Mammary epithelial cell (primary cell): ENCODE results near the gene JPH3.

Experiments used
- EZH2 ChIP-seq: IDR thresholded peaks from 2 replicates; pipeline ENCODE4 v1.6.1; 2012; ENCODE audit warnings: low read length, inconsistent platforms, borderline replicate concordance
- TF ChIP-seq, protein P1 (sequence below), 2 donors: IDR thresholded peaks in 1 of 2; conservative IDR thresholded peaks in 1 of 2; 2 replicates each; pipeline ENCODE4 v1.5.1; 2011 to 2012; ENCODE audit warnings: inconsistent platforms in 2 of 2, low read length in 2 of 2, mild to moderate bottlenecking in 2 of 2, control low read depth in 1 of 2, low read depth in 1 of 2; ENCODE audit not compliant: insufficient read depth in 1 of 2; ENCODE audit errors: extremely low read depth in 1 of 2

DNA sequence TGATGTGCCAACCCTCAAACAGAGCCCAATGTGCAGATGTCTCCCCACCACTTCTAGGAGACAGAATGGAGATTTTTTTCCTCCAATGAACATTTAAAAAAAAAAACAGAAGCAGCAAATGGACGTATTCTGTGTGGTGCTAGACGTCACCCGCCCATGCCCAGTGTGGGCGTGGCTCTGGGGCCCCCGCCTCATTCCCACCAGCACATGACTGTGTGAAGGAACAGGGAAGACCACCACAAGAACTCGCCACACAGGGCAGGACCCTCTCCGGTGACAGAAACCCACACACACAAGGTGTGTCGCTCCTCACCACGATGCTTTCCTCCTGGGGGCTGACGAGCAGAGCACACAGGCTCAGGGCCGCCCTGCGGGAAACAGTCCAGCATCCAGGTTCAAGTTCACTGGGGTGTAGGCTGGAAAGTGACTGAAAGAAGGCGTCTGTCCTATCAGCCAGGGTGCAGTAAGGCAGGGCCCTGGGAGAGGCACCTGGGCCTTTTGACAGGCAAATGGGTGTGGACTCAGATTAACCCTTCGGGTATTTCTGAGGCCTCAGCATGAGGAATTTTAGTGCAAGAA is 110.0 kb downstream of the JPH3 start:
- TF ChIP-seq, protein P1, sequence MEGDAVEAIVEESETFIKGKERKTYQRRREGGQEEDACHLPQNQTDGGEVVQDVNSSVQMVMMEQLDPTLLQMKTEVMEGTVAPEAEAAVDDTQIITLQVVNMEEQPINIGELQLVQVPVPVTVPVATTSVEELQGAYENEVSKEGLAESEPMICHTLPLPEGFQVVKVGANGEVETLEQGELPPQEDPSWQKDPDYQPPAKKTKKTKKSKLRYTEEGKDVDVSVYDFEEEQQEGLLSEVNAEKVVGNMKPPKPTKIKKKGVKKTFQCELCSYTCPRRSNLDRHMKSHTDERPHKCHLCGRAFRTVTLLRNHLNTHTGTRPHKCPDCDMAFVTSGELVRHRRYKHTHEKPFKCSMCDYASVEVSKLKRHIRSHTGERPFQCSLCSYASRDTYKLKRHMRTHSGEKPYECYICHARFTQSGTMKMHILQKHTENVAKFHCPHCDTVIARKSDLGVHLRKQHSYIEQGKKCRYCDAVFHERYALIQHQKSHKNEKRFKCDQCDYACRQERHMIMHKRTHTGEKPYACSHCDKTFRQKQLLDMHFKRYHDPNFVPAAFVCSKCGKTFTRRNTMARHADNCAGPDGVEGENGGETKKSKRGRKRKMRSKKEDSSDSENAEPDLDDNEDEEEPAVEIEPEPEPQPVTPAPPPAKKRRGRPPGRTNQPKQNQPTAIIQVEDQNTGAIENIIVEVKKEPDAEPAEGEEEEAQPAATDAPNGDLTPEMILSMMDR (conservative IDR thresholded peaks at IDR 0.05 in 1 of 2, IDR thresholded peaks at IDR 0.05 in 1 of 2; ENCODE audit: extremely low read depth in 1 of 2, insufficient read depth in 1 of 2, low read depth in 1 of 2, low read length in 2 of 2): no peak
- no peak for TF ChIP-seq EZH2
